COLO668 (cell line): ENCODE data around the gene SLC15A3.
"Not testable (repeated sequence)": the region's sequence is repeated elsewhere in the genome, so short reads cannot be mapped to it uniquely, and the experiment has no call there.

ENCODE experiments used
- DNase-seq: peaks from one replicate; lab custom pipeline; 2025; ENCODE audit not compliant: unreplicated experiment; lab: John Stamatoyannopoulos, UW

SLC15A3 gene

DNA sequence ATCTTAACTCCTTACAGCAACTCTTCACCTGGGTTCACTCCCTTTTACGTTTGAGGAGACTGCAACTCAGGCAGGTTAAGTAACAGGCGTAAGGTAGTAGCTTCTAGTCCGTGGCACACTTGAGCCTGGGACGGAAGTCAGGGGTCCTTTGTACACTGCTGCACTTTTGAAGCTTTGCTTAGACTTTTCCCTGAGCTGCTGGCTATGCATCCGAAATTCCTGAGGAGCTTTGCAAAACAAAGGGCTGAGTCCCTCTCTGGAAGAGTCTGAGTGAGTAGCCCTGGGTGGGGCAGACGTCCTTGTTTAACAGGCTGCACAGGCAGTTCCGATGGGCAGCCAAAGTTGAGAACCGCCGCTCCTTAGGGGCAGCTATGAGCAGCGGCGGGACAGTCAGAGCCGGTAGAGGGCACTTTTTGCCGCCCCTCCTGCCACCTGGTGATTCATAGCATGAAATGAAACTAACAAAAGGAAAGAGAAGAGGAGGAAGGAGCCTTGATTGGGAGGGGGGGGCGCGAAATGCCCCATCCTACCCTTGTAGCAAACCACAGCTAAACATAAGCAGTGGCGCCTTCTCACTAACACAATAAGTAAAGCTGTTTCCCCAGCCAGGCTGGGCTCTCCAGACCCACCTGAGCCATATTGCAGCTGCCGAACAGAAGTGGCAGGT, 36.6 kb downstream of the SLC15A3 start:
- DNase-seq: peak; percentile 45

GRCh38 chr11:60914633-60915247, 37.2 kb downstream of the SLC15A3 start:
- peak; percentile 55 for DNase-seq

DNA sequence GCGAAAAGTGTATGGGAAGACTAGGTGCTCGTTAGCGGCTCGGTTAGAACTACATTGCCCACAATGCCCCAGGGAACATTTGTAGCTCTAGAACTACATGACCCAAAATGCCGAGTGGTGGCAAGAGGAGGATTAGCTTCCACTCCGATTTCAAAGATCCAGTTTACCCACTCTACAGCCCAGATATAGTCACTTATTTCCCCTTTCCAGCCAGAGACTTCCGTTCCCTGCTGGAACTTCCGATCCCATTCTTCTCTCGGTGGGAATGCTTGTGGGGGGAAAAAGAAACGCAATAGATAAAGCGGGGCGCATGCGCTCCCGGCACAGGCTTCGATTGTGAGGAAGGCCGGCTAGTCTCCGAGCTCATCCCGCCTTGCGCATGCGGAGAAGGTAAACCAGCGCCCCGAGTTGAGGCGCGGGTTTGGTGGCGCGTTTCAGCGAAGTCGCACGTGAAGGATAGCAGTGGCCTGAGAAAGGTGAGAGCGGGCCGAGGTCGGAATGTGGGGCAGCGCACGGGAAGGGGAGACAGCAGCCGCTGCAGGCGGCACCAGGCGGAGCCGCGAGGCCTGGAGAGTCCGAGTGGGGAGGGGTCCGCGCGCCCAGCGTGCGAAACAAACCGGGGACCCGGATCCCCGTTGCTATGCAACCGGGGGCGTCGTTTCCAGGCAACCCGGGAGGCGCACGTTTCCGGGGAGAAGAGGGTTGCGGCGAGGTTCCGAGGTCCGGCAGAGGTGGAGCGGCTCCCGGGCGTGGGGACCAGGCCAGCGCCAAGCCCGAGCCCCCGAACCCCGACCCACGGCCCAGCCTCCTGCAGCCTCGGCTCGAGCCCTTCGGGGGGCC, 38.0 kb downstream of the SLC15A3 start, which contains the start of gene TMEM109:
Gene TMEM109 (plus strand): TSS at position 366 of the 840 bp plus-strand sequence. CDS start 5,536 bp downstream, outside the sequence.
- DNase-seq: peak; percentile 90

DNA sequence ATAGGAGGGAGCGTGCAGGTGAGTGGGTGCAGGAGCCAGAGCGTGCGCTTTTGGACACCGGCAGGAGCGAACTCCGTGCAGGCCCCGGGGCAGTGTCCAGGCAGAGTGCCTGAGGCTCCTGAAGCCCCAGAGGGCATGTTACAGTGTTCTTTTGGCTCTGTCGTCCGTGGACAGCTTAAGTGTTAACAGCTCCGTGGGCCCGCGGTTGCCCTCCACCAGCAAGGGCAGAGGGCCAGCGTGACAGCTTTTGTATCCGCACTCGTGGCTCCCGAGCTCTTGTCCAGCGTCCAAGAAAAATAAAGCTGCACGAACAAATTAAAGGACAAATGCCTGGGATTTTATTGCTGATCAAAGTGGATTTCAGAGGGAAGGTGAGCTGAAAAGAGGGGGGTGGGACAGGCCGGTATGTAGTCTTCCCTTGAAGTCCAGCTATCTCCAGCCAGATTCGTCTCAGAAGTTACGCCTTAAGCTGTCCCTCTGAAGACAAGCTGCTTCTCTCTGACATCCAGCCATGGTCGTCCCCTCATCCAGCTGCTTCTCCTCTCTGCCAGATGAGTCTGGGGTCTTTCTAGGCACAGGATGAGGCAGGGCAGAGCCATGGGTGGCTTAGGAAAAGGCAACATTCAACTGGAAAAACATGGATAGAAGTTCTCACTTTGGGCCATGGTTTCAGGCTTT, 39.0 kb downstream of the SLC15A3 start:
- no peak for DNase-seq

DNA sequence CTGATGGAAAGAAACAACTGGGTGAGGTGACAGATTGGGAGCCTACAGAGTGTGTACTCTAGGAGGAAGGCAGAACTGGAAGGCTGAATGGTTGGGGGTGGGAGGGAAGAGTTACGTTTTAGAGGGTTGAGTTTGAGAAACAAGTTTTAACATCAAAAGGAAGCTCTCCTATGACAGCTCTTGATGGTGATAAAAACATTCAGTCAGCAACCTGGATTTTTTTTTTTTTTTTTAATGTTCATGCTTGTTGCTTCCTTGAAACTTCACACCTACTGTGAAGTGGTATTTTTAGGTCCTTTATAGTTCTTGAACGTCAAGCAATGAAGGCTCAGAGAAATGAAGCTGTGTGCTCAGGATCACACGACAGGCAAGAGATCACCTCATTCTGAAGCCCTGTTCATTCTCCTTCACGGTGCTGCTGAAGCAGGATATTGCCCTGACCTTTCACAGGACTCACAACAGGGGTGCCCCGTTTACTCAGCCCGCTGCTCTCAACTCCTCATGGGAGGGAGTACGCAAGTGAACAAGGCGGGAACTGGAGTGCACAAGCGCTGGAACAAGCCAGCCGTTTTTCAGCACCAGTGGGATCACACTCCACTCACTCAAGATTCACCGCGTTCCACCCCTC, 39.6 kb downstream of the SLC15A3 start:
- DNase-seq: no peak

GRCh38 chr11:60910711-60911380, 41.1 kb downstream of the SLC15A3 start:
- DNase-seq: no peak

DNA sequence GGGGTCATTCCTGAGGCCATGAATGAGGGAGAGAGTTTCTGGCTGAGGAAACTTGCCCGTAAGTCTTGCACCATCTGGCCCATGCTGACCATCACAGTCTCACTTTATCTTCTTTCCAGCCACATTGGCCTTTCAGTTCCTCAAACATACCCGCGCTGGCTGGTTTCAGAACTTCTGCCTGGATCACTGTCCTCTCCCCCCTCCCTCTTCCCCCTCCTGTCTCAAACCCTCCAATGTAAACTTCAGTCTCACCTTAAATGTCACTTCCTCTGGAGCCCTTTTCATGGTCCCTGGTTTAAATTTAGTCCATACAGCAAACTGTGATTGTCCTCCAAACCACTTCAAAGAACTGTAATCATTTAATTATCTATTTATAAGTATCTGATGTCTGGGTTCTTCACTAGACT, 41.7 kb downstream of the SLC15A3 start:
- no peak for DNase-seq

- DNase-seq: not testable (repeated sequence)
Observed at GRCh38 chr11:60909680-60910280, 42.2 kb downstream of the SLC15A3 start.

- DNase-seq: no peak
Observed at GRCh38 chr11:60908803-60909202, 43.2 kb downstream of the SLC15A3 start.

GRCh38 chr11:60906132-60906972, 45.6 kb downstream of the SLC15A3 start, which contains the start of gene PRPF19:
TSS of gene PRPF19 (minus strand) at chr11:60906585. CDS start at chr11:60906382, 203 bp downstream.
- DNase-seq: peak; percentile 97

DNA sequence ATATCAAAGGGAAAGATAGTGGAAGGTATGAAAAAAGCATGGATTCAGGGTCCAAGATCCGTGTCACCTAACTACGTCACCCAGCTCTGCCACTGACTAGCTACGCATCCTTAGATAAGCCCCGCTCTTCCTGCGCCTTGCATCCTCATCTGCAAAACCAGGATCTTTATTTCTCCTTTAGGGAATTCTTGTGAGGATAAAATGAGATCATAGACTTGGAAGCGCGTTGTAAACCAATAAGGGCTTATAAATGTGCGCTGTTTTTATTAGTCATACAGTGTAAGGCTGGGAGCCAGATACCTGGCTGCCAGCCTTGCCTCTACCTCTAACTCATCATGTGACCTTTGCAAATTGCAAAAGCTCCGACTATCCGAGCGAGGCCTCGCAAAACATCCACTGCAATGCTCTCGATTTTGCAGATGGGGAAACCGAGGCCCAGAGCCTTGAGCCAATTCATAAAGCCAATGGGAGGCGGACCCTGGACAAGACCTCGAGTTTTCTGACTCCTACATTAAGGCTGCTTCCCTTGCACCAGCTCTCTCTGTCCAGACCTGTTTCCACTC, 46.3 kb downstream of the SLC15A3 start:
- peak; percentile 38 for DNase-seq

DNA sequence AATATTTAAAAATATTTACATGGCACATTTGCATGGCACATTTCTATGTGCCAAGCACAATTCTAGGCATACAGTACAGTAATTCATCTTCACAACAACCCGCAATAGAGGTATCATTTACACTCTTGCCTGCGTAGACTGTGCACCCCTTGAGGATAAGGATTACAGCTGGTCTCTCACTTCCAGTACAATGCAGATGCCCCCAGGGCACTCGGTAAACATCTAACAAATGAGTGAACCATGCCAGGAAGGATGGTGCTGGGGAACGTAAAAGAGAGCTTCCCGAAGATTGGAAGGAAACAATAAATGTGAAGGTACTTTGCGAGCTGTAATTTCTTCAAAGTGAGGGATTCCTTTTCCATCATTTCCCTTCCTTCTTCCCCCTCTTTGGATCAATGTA, 46.9 kb downstream of the SLC15A3 start:
- DNase-seq: peak; percentile 57

DNA sequence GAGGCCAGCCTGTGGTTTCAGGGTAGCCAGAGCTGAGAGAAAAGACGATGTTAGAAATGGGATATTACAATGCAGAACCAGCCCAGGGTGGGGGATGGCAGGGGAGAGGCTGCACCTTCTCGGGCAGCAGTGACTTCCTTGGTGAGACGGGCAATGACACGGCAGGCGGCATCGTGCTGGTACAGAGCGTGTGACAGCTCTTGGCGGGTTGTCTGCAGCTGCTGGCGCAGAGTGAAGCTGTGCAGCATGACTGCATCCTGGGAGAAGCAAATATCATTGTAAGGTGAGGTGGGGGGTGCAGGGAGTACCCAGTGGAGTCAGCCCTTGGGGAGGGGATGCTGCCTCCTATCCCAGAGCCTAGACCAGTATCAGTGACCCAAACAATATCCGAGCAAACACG, 49.4 kb downstream of the SLC15A3 start:
- no peak for DNase-seq

DNA sequence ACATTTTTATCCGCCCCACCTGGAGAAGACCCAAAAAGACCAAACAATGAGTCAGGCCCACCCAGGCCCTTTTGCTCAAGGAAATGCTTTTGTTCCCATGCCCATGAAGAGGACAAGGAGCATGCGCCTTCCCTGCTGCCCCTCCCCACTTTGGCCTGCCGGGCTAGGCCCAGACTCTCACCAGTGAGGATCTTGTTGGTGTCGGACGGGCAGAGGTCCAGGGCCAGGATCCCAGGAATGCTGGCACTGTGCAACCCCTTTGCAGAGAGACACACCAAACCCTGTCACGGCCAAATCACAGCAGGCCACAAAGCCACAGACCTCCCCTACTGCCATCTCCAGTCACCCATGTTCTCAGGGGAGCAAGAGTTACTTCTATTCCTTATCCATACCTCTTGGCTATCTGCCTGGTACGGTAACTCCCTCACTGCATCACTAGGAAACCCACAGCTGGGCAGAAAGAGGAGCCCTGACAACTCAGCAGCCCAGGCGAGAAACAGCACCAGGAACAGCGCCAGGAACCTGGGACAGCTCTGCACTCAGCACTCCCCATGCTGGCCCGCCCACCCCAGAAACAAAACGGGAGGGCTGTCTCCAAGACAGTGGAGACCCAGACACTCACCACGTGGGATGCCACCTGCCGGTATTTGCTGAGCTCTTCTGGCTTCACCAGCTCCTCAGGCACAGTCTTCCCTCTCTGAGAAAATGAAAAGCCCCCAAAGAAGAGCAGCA, 51.1 kb downstream of the SLC15A3 start:
- no peak for DNase-seq

GRCh38 chr11:60899977-60900376, 52.0 kb downstream of the SLC15A3 start:
- DNase-seq: no peak

- DNase-seq: peak; percentile 38
Observed at GRCh38 chr11:60899046-60899936, 52.7 kb downstream of the SLC15A3 start.

GRCh38 chr11:60897496-60897895, 54.5 kb downstream of the SLC15A3 start:
- DNase-seq: no peak
